Stomach (tissue), 9 donors: ENCODE measurements around the gene KCNH5. TPM values are rescaled to one million over a fixed set of nuclear protein-coding genes. Genes with fewer than 3 reads are reported as not detected.

ENCODE experiments used
- DNase-seq, 2 donors: peaks; one replicate each; pipeline versions ENCODE4 v3.0.0 to v3.0.0-alpha.2; 2013 to 2019
- H3K27ac ChIP-seq, 5 donors: fragments of 200-600 bp in 4 of 5; sonication (generic) in 4 of 5; one replicate each; pipeline ENCODE4 v1.5.1; 2013 to 2019; ENCODE audit warnings: mild to moderate bottlenecking in 1 of 5, moderate library complexity in 1 of 5
- H3K27me3 ChIP-seq, 3 donors: fragments of 200-600 bp; sonication (generic); one replicate each; pipeline ENCODE4 v1.5.1; 2017 to 2019; ENCODE audit warnings: mixed run types in 1 of 3
- H3K36me3 ChIP-seq, 4 donors: fragments of 200-600 bp; sonication (generic); 1 replicate in 3 of 4; 2 replicates in 1 of 4; pipeline ENCODE4 v1.5.1; 2016 to 2019
- H3K4me1 ChIP-seq, 4 donors: fragments of 200-600 bp; sonication (generic); one replicate each; pipeline ENCODE4 v1.5.1; 2016 to 2019
- H3K4me3 ChIP-seq, 4 donors: fragments of 200-600 bp; sonication (generic) in 3 of 4; one replicate each; pipeline ENCODE4 v1.5.1; 2016 to 2019; ENCODE audit warnings: mild to moderate bottlenecking in 1 of 4
- H3K9me3 ChIP-seq, 4 donors: fragments of 200-600 bp; sonication (generic); one replicate each; pipeline ENCODE4 v1.5.1; 2016 to 2019
- EP300 ChIP-seq: sonication (generic); formaldehyde crosslinking; IDR thresholded peaks from one replicate; pipeline ENCODE4 v1.6.1; 2017; ENCODE audit warnings: antibody characterized with exemption
- POLR2A ChIP-seq, 4 donors: fragments of 450-650 bp; IDR thresholded peaks; one replicate each; pipeline ENCODE4 v1.6.1; 2016; ENCODE audit warnings: antibody characterized with exemption in 4 of 4, control low read depth in 2 of 4, mild to moderate bottlenecking in 1 of 4, moderate library complexity in 1 of 4
- POLR2AphosphoS5 ChIP-seq, 3 donors: sonication (generic); formaldehyde crosslinking; IDR thresholded peaks; one replicate each; pipeline ENCODE4 v1.6.1; 2016; ENCODE audit warnings: antibody characterized with exemption in 3 of 3
- WGBS, 5 donors: extraction: QIAGEN DNeasy Blood & Tissue Kit in 3 of 5; methylation state at CpG; one replicate each; pipeline versions ENCODE4 v1.1.5 to v1.1.7; 2013 to 2018; 5-methylcytosine and 5-hydroxymethylcytosine counted together
- intact Hi-C: fragments of 100-400 bp; cut with DNase I; formaldehyde crosslinking; loops from one replicate; pipeline ENCODE4 v1.15.1; 2023; ENCODE audit warnings: low total_unique reads
- polyA plus RNA-seq, 3 donors: library from polyadenylated mRNA; stranded (reverse); fragments of 200-250 nt; gene quantifications; one replicate each; pipeline ENCODE4 v1.2.3, GENCODE V29; 2013
- total RNA-seq, 5 donors: library from RNA; depleted of rRNA; stranded (reverse); fragments of >200 nt; gene quantifications; one replicate each; pipeline versions ENCODE4 v1.1.0 to v1.2.3, GENCODE V29; 2014 to 2016
- TF ChIP-seq, protein P1 (sequence below), 7 experiments: fragments of 450-650 bp in 4 of 7; fragments of 200-600 bp in 3 of 7; sonication (generic) in 3 of 7; IDR thresholded peaks; one replicate each; pipeline ENCODE4 v1.5.1; 2016 to 2019; ENCODE audit warnings: antibody characterized with exemption in 7 of 7, control low read depth in 2 of 7, mild to moderate bottlenecking in 1 of 7
- donor health status: healthy with polysubstance abuse.
- donor health status: Bipolar disorder and iron deficiency.
- donor health status: healthy.

KCNH5 gene
- total and polyA plus RNA-seq, 8 donors, result under 0.01 to 0.55 TPM; not detected in 6

DNA sequence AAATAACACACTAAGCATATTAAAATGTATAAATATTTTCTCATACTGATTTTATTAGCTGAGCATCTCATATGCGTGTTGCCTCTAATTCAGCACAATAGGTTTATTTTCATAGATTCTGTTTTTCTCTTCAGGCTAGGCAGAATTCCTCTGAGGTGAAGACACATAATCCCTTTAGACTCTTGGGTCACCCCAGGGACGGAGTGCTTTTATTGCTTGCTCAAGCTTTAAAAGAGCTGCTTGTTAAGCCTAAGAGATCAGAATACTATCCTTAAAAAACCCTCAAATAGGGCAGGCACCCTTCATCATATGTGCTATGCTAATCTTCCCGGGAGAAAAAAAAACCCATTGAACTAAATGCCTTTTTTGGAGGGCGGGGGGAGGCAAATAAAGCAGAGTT, 390.1 kb downstream of the KCNH5 start:
- no peak overlapping the region for H3K4me3 ChIP-seq
- H3K9me3 ChIP-seq, result no peaks in the 10 kb centered on the region
- 60 to 82% (median 65%) methylated on average over 4 of the region's 4 CpGs for WGBS, 5 donors
- no peak overlapping the region for H3K27ac ChIP-seq
- H3K27me3 ChIP-seq, result no peaks in the 10 kb centered on the region
- no peak for DNase-seq
- TF ChIP-seq POLR2A (IDR thresholded peaks at IDR 0.05), result no peak
- no peak for TF ChIP-seq POLR2AphosphoS5 (IDR thresholded peaks at IDR 0.05)
- no peak for TF ChIP-seq EP300
- TF ChIP-seq, protein P1, sequence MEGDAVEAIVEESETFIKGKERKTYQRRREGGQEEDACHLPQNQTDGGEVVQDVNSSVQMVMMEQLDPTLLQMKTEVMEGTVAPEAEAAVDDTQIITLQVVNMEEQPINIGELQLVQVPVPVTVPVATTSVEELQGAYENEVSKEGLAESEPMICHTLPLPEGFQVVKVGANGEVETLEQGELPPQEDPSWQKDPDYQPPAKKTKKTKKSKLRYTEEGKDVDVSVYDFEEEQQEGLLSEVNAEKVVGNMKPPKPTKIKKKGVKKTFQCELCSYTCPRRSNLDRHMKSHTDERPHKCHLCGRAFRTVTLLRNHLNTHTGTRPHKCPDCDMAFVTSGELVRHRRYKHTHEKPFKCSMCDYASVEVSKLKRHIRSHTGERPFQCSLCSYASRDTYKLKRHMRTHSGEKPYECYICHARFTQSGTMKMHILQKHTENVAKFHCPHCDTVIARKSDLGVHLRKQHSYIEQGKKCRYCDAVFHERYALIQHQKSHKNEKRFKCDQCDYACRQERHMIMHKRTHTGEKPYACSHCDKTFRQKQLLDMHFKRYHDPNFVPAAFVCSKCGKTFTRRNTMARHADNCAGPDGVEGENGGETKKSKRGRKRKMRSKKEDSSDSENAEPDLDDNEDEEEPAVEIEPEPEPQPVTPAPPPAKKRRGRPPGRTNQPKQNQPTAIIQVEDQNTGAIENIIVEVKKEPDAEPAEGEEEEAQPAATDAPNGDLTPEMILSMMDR (IDR thresholded peaks at IDR 0.05), result no peak
- no peaks in the 10 kb centered on the region for H3K4me1 ChIP-seq
- intact Hi-C loops, result no loop called here
- no peaks in the 10 kb centered on the region for H3K36me3 ChIP-seq

DNA sequence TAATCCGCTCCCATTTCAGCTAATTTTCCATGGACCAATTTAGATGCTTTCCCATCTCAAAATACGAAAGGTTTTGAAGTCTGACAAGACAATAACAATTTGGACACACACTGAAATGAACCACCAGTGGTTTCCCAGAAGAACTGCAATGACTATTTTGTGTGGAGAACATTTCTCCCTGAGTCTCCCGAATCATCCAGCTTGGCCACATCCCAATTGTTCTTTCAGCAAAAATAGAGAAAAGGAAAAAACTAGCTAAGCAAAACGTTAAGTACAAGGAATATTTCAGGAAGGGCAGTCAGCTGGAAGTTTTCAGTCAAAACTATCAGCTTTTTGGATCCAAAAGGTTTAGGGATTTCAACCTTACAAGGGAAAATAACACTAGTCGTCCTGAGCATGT, 390.6 kb downstream of the KCNH5 start:
- H3K27ac ChIP-seq, result no peak overlapping the region
- intact Hi-C loops, result no loop called here
- H3K4me1 ChIP-seq, result no peaks in the 10 kb centered on the region
- WGBS, 5 donors, result 56 to 72% (median 68%) methylated on average over 5 of the region's 5 CpGs
- TF ChIP-seq EP300, result no peak
- TF ChIP-seq, protein P1 (IDR thresholded peaks at IDR 0.05), result no peak
- no peaks in the 10 kb centered on the region for H3K27me3 ChIP-seq
- no peaks in the 10 kb centered on the region for H3K9me3 ChIP-seq
- DNase-seq, result peak in 1 of 2 donors; percentile 18
- H3K4me3 ChIP-seq, result no peak overlapping the region
- H3K36me3 ChIP-seq, result no peaks in the 10 kb centered on the region

Other genes with a start within 250 kb of the KCNH5 start
- 10 to 100 TPM in 1 of 5 donors, 1 to 10 TPM in 4; 2.2 to 18.5 (median 5.9) TPM for gene RHOJ, start 159.0 kb upstream of the KCNH5 start, total RNA-seq
- gene RHOJ, start 159.0 kb upstream of the KCNH5 start, polyA plus RNA-seq, result 10 to 100 TPM in 1 of 3 donors, 1 to 10 TPM in 2; 5.2 to 15.9 (median 7.0) TPM